Measurements from ENCODE around the gene ZBED1.
"Not testable (repeated sequence)": the region's sequence is repeated elsewhere in the genome, so short reads cannot be mapped to it uniquely, and the experiment has no call there.

Gene ZBED1

DNA sequence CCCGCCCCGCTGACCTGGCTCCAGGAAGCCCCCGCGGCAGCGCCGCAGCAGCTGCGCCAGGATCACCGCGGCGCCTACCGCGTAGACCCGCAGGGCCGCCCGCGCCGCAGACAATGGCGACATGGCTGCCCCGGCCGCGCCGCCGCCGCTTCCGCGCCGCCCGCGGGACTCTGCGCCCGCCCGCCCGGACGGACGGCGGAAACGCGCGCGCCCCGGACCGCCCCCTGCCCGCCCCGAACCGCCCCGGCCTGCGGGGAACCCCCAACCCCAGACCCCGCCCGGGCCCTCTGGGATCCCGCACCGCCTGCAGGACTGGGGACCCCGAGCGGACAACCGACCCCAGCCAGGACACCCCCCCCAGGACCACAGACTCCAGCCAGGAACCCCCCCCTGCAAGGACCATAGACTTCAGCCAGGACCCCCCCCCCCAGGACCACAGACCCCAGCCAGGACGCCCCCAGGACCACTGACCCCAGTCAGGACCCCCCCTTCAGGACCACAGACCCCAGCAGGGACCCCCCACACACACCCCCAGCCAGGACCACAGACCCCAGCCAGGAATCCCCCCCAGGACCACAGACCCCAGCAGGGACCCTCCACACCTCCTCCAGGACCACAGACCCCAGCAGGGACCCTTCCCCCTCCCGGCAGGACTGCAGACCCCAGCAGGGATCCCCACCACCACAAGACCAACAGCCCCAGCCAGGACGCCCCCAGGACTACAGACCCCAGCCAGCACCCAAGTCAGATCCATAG, at the start of gene ZBED1, which contains the start of gene DHRSX:
TSS of gene ZBED1 (minus strand) at position 174 of the 756 bp plus-strand sequence. CDS start 10,257 bp downstream, outside the sequence.
TSS of gene DHRSX (minus strand) at position 174 of the 756 bp plus-strand sequence. CDS start at position 123, 51 bp downstream.
- DNase-seq: no peak

DNA sequence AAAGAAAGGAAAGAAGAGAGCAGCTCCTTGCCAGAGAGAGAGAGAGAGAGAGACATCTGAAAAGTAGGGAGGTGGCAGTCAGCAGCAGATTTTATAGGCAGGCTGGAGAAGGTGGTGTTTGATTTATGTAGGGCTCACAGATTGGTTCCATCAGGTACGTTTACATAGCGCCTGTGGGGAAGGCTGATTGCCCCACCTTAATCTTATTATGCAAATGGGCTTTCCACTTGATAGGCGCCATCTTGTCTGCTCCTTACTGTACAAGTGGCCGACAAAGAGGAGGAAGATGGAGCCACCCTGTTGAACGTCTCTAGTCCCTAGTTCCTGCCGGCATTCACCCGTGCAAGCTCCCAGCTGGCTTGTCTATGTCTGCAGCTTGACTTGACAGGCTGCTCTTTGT, 49.1 kb upstream of the ZBED1 start:
- no peak for DNase-seq

DNA sequence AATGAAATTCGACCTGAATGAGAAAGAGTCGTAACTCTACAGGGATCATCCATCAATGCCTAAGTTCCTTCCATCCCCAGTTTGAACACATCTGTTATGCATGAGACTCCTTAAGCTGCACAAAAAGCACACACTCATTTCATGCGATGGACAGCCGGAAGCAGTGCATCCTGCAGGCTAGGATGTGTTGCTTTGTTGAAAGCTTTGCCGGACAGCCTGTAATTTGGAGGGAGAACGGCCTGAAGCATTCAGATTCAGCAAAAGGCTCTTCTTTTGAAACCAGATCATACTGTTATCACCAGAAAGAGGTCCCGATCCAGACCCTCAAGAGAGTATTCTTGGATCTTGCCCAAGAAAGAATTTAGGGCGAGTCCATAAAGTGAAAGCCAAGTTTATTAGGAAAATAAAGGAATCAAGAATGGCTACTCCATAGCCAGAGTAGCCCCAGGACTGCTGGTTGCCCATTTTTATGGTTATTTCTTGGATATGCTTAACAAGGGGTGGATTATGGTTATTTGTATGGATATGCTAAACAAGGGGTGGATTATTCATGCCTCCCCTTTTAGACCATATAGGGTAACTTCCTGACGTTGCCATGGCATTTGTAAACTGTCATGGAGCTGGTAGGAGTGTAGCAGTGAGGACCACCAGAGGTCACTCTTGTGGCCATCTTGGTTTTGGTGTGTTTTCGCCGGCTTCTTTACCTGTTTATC, 48.1 kb upstream of the ZBED1 start:
- DNase-seq: no peak

DNA sequence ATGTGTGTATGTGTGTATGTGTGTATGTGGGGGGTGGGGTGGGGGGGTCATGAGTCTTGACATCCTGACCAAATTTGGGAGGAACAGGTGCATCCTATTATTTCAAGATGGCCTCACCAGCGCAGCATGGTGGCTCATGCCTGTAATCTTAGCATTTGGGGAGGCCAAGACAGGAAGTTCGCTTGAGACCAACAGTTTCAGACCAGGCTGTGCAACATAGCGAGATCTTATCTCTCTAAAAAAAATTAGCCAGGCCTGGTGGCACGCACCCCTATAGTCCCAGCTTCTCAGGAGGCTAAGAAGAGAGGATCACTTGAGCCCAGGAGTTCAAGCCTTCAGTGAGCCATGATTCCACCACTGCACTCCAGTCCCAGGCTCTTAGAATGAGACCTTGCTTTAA, 47.0 kb upstream of the ZBED1 start:
- DNase-seq: no peak

DNA sequence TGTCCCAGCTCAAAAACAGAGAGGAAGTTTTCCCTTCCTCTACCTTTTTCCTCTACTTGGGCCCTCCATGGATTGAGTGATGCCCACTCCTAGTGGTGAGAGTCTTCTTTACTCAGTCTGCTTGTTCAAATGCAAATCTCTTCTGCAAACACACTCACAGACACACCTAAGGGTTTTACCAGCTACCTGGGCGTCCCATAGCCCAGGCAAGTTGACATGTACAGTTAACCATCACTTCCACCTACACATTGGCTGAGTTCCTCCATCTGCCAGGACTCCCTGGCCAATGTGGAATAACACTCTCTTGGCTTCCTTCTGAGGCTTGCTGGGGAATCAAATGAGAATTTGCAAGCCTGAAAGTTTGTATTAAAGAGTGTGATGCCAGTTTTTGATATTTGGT, 45.7 kb upstream of the ZBED1 start:
- no peak for DNase-seq

DNA sequence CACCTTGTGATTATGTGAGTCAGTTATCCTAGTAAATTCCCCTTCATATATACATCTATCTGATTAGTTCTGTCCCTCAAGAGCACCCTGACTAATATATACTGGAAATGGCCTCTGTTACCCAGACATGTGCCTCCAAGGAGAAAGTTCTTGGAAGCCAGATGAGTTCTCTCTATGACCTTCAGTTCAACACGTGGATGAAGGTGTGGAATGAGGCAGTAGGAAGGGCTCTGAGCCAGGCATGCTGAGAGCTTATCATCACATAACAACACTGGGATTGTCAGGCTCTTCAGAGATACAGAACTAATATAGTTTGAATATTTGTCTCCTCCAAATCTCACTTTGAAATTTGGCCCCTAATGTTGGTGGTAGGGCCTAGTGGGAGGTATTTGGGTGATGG, 44.4 kb upstream of the ZBED1 start:
- DNase-seq: no peak

DNA sequence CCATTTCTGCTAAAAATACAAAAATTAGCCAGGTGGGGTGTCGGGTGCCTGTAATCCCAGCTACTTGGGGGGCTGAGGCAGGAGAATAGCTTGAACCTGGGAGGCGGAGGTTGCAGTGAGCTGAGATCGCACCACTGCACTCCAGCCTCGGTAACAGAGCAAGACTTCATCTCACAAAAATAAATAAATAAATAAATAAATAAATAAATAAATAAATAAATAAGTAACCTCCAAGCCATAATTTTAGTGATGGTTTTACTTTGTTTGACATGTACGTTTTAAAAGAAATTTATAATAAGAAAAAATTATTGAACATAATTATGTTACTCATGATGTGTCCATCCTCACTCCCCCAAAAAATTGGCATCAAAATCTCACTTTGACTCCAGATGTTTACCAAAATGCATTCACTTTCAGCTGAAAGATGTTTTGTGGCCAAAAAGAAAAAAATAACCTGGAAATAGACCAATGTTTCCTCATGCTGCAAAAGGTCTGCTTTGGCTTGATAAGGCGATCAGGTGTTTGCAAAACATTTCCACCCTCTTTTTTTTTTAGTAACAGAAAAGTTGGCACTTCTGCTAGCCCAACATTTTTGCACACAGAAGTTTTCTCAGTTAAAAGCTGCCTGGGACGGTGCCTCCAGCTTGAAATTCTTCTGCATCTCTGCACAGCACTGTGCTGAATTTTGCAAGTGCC, 42.2 kb upstream of the ZBED1 start:
- no peak for DNase-seq

DNA sequence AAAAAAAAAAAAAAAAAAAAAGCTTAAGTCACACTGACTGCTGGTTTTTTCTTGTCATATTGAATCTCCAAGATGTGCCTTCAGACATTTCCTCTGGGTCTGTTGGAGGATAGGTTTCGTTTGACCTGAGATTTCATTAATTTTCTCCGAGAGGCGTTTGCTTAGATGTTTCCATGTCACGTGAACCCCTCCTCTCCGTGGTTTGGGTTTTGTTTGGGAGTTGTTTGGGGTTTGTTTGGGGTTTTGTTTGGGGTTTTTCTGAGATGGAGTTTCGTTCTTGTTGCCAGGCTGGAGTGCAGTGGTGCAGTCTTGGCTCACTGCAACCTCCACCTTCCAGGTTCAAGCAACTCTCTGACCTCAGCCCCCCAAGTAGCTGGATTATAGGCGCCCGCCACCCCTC, 40.8 kb upstream of the ZBED1 start:
- no peak for DNase-seq

DNA sequence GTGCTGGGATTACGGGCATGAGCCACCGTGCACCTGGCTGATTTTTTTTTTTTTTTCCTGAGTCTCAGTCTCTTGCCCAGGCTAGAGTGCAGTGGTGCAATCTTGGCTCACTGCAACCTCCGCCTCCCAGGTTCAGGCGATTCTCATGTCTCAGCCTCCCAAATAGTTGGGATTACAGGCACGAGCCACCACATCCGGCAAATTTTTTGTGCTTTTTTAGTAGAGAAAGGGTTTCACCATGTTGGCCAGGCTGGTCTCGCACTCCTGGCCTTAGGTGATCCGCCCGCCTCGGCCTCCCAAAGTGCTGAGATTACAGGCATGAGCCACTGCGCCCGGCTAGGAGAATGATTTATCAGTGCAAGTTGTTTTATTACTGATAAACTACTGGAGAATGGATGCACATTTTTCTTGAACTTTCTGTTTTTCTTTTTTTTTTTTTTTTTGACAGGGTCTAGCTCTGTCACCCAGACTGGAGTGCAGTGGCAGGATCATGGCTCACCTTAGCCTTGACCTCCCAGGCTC, 39.7 kb upstream of the ZBED1 start:
- no peak for DNase-seq

DNA sequence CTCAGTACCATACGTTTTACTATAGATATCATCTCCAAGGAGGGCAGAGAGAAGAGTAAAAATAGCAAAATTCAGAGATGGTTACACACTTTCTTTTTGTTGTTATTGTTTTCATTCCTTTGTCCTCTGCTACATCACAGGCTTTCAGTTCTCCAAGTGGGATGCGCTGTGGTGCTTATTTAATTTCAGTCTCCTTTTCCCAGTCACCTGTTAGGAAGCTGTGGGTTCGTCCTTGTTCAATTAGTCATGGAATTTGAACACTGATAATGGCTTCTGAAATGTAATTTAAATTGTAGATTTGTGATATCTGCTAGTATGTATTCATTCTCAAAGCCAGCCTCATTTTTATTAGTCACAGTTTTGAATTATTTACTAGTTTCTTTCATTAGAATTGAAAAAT, 38.8 kb upstream of the ZBED1 start:
- no peak for DNase-seq

DNA sequence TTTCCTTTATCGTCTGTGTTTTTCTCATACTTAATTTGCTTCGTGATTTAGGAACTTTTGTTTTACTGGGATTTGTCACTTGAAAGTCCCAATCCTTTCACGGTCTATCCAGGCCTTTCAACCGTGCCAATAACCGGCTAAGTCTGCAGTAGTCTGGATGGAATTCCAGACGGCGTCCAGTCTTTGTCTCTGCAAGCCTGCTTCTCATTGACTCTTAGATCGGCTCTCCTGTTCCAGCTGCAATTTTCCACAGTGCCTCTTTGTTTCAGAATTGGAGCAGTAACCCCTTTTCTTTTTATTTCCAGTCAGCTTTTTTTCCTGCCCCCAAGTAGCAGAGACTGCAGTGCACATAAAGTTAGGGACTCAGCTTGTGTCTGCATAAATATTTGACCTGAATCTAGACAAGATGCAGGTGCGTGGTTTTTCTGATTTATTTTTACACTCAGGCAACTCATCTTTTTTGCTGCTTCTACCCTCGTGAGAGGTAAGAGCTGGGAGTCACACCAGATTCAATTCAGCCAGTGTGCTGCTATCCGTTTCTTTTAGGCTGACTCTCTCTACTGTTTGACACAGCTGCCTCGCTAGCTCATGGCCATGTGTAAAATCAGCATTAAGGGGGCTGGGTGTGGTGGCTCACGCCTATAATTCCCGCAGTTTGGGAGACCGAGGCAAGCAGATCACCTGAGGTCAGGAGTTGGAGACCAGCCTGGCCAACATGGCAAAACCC, 37.4 kb upstream of the ZBED1 start:
- DNase-seq: no peak

DNA sequence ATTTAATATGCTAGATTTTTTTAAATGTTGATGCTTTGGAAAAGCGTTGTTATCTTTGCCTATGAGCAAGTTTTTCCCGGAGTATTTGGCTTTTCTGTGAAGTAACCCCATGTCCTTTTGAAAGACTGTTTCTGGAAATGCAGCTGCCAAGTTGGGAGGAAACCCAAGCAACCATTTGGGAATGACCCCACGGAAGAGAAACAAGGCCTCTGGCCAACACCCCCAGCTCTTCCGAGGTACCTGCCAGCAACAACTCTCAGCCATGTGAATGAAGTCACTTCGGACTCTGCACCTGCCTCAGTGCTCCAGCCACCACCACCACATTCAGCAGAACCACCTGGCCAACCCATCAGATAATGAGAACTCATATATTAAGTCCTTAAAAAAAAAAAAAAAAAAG, 36.2 kb upstream of the ZBED1 start:
- no peak for DNase-seq

DNA sequence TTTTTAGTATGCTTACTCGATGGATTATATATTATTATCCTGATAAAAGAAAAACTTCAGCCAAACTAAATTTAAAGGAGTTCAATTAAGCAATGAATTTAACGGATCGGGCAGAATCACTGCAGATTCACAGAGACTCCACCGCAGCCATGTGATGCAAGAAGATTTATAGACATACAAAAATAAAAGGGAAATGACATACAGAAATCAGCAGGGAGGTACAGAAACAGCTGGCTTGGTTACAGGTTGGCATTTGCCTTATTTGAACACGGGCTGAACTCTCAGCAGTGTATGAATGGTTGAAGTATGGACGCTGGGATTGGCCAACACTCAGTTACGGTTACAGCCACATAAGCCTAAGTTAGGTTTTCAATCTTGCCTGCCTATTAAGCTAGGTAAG, 35.4 kb upstream of the ZBED1 start:
- no peak for DNase-seq

DNA sequence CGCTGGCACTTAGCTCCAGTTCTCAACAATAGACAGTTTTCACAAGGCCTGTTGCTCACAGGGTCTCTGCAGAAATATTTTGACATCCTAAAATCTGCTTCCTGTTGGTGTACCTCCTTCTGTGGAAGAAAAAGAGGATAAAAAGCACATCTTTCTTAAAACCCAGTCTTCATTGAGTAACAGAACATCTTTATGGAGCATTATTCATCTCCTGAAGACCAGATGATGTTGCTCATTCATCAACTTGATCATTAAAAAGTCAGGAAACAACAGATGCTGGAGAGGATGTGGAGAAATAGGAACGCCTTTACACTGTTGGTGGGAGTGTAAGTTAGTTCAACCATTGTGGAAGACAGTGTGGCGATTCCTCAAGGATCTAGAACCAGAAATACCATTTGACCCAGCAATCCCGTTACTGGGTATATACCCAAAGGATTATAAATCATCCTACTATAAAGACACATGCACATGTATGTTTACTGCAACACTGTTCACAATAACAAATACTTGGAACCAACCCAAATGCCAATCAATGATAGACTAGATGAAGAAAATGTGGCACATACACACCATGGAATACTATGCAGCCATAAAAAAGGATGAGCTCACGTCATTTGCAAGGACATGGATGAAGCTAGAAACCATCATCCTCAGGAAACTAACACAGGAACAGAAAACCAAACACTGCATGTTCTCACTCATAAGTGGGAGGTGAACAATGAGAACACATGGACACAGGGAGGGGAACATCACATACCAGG, 33.7 kb upstream of the ZBED1 start:
- not testable (repeated sequence) for DNase-seq

DNA sequence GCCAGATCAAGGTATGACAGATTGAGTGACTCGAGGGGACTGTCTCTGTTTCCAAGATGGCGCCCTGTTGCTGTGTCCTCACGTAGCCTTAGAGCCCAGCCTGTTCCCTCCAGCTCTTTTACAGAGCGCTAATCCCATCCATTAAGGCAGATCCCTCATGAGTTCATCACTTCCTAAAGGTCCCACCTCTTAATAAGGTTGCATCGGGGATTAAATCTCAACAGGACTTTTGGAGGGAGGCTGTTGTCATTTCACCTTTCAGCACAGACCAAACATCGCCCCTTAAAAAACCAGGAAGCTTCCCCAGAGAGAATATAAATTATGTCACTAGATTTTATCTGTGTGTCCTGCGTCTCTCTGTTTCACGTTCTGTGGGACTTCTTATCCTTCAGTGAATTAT, 32.6 kb upstream of the ZBED1 start:
- DNase-seq: no peak

DNA sequence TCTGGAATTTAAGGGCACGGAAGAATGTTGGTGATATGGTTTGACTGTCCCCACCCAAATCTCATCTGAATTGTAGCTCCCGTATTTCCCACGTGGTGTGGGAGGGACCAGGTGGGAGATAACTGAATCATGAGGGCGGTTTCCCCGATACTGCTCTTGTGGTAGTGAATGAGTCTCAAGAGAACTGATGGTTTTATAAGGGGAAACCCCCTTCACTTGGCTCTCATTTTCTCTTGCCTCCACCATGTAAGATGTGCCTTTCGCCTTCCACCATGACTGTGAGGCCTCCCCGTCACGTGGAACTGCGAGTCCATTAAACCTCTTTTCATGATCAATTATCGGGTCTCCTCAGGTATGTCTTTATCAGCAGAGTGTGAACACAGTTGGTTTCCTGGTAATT, 25.6 kb upstream of the ZBED1 start:
- DNase-seq: no peak

DNA sequence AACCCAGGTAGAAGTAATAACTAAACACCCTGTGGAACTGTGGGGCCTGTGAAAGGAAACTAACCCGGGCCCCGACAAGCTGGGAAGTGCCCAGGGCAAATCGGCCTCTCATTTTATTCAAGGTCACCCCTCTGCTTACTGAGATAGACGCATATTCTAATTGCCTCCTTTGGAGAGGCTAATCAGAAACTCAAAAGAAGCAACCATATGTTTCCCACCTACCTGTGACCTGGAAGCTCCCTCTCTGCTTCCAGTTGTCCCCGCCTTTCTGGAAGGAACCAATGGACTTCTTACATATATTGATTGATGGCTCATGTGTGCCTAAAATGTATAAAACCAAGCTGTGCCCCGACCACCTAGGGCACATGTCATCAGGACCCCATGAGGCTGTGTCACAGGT, 23.1 kb upstream of the ZBED1 start:
- DNase-seq: no peak

DNA sequence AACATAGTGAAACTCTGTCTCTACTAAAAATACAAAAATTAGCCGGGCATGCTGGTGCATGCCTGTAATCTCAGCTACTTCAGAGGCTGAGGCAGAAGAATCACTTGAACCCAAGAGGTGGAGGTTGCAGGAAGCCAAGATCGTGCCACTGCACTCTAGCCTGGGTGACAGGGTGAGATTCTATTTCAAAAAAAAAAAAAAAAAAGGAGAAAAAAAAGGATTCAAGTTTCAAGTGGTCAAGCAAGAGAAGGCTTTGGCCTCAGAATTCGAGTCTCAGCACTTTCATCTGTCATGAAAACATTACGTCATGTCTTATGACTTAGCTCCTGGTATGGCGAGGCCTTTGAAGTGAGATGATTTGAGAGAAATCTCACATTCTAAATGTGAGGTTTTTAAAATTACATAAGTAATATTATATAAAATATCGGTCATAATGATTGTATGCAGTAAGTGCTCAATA, 21.2 kb upstream of the ZBED1 start:
- DNase-seq: no peak

DNA sequence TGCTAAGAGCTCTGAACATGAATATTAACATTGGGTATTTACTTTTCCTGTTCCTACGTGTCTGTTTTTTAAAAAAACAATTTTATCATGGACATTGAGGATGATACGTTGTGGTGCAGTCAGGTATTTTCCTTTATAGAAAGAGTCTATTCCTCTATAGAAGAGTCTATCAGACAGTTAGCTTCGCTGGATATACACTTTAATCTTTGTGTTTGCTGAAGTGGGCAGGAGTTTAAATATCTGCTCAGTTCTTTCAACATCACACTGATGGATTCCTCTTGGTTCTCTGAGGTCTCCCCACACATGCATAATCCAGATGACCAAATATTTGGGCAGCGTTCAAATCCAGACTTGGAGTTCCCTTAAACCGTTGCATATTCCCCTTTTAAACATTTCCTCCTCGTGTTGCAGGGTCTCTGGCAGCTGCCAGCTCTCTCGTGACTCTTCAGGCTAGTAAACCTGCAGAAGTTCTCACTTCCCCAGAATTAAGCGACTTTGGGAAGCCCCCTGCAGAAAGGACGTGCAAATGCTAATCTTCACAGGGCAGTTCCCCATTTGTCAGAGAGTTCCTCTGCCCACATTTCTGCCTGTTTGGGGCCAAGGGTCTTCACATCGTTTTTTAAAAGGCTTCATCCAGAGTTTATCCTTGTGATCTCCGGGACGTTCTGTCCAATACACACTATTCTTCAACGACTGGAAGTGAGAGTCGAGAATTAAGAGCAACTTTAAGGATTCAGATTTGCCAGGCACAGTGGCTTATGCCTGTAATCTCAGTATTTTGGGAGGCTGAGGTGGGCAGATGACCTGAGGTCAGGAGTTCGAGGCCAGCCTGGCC, 20.5 kb upstream of the ZBED1 start:
- DNase-seq: no peak

DNA sequence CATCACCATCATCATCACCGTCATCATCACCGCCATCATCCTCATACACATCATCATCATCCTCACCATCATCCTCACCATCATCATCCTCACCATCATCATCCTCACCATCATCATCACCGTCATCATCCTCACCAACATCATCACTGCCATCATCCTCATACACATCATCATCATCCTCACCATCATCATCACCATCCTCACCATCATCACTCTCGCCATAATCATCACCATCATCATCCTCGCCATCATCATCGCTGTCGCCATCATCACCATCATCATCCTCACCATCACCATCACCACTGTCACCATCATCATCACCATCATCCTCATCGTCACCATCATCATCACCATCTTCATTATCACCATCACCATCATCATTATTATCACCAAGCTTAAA, 19.8 kb upstream of the ZBED1 start:
- no peak for DNase-seq

DNA sequence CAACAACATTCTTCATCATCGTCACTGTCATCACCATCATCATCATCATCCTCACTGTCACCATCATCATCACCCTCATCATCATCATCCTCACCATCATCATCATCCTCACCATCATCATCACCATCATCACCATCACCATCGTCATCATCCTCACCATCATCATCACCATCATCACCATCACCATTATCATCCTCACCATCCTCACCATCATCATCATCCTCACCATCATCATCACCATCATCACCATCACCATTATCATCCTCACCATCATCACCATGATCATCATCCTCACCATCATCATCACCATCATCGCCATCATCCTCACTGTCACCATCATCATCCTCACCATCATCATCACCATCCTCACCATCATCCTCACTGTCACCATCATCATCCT, 18.9 kb upstream of the ZBED1 start:
- not testable (repeated sequence) for DNase-seq
